PC-9 (cell line): ENCODE measurements around the gene TMEM253. TPM values are rescaled to one million over a fixed set of nuclear protein-coding genes. Genes with fewer than 3 reads are reported as not detected.

Source experiments
- BruUV-seq: library from RNA; stranded (reverse); fragments of 400-500 nt; replicated peaks from 2 replicates; lab custom pipeline; 2021; lab: Mats Ljungman, UMichigan
- CTCF ChIA-PET: fragments of 300-600 bp; sonication (Branson Sonifier 250); formaldehyde crosslinking; loops from one replicate; lab custom pipeline; 2022; ENCODE audit warnings: antibody characterized with exemption; lab: Charles Lee
- POLR2A ChIA-PET: fragments of 300-600 bp; sonication (Branson Sonifier 250); formaldehyde crosslinking; loops from one replicate; lab custom pipeline; 2022; ENCODE audit warnings: antibody characterized with exemption; ENCODE audit not compliant: unreplicated experiment; lab: Charles Lee
- DNase-seq, 2 experiments: peaks; one replicate each; pipeline versions ENCODE4 v3.0.0 to v3.0.0-alpha.2; 2015 to 2022; ENCODE audit warnings: mixed read lengths in 1 of 2
- H2AFZ ChIP-seq: fragments of 200-600 bp; sonication (generic); 2 replicates; pipeline ENCODE4 v1.8.1; 2017; ENCODE audit warnings: antibody characterized with exemption
- H3F3A ChIP-seq: fragments of 200-600 bp; sonication (generic); 2 replicates; pipeline ENCODE4 v1.8.1; 2017; ENCODE audit warnings: antibody characterized with exemption, mild to moderate bottlenecking, low read depth; ENCODE audit not compliant: insufficient read depth
- H3K27ac ChIP-seq: fragments of 200-600 bp; sonication (generic); 2 replicates; pipeline ENCODE4 v1.6.1; 2016; ENCODE audit warnings: mixed run types
- H3K27me3 ChIP-seq: fragments of 200-600 bp; sonication (generic); 2 replicates; pipeline ENCODE4 v1.6.1; 2016; ENCODE audit warnings: low read depth, mixed run types; ENCODE audit not compliant: insufficient read depth
- H3K36me3 ChIP-seq: fragments of 200-600 bp; sonication (generic); 2 replicates; pipeline ENCODE4 v1.6.1; 2016; ENCODE audit warnings: low read depth, mixed run types
- H3K4me1 ChIP-seq: fragments of 200-600 bp; sonication (generic); replicated peaks from 2 replicates; pipeline ENCODE4 v1.6.1; 2016; ENCODE audit warnings: mixed run types; ENCODE audit not compliant: insufficient read depth
- H3K4me2 ChIP-seq: fragments of 200-600 bp; sonication (generic); 2 replicates; pipeline ENCODE4 v1.6.1; 2017; ENCODE audit warnings: mixed run types
- H3K4me3 ChIP-seq: fragments of 200-600 bp; sonication (generic); 2 replicates; pipeline ENCODE4 v1.6.1; 2016; ENCODE audit warnings: mixed run types
- H3K79me2 ChIP-seq: fragments of 200-600 bp; sonication (generic); 2 replicates; pipeline ENCODE4 v1.6.1; 2017; ENCODE audit warnings: low read depth, mixed run types
- H3K9me2 ChIP-seq: fragments of 200-600 bp; sonication (generic); 2 replicates; pipeline ENCODE4 v1.8.1; 2017; ENCODE audit warnings: mild to moderate bottlenecking; ENCODE audit not compliant: insufficient read depth
- H3K9me3 ChIP-seq: fragments of 200-600 bp; sonication (generic); 2 replicates; pipeline ENCODE4 v1.8.1; 2016; ENCODE audit warnings: low read depth; ENCODE audit not compliant: insufficient read depth
- H4K20me1 ChIP-seq: fragments of 200-600 bp; sonication (generic); 2 replicates; pipeline ENCODE4 v1.8.1; 2017; ENCODE audit not compliant: insufficient read depth
- EZH2 ChIP-seq: fragments of 200-600 bp; sonication (generic); IDR thresholded peaks from 2 replicates; pipeline ENCODE4 v1.8.0; 2017; ENCODE audit warnings: antibody characterized with exemption, low read depth
- intact Hi-C: fragments of 100-400 bp; cut with micrococcal nuclease; formaldehyde crosslinking; loops from one replicate; pipeline ENCODE4 v1.10.0; 2022; ENCODE audit not compliant: unreplicated experiment
- total RNA-seq: library from RNA; stranded (reverse); gene quantifications from 2 replicates; pipeline ENCODE4 v1.2.3, GENCODE V29; 2021
- TF ChIP-seq, protein P1 (sequence below): fragments of 200-600 bp; sonication (generic); conservative IDR thresholded peaks from 2 replicates; pipeline ENCODE4 v1.6.1; 2017; ENCODE audit warnings: mixed run types, antibody characterized with exemption, mild to moderate bottlenecking, moderate library complexity

Gene TMEM253
- total RNA-seq, 1 experiment from 2014 or later = 1.4 TPM

DNA sequence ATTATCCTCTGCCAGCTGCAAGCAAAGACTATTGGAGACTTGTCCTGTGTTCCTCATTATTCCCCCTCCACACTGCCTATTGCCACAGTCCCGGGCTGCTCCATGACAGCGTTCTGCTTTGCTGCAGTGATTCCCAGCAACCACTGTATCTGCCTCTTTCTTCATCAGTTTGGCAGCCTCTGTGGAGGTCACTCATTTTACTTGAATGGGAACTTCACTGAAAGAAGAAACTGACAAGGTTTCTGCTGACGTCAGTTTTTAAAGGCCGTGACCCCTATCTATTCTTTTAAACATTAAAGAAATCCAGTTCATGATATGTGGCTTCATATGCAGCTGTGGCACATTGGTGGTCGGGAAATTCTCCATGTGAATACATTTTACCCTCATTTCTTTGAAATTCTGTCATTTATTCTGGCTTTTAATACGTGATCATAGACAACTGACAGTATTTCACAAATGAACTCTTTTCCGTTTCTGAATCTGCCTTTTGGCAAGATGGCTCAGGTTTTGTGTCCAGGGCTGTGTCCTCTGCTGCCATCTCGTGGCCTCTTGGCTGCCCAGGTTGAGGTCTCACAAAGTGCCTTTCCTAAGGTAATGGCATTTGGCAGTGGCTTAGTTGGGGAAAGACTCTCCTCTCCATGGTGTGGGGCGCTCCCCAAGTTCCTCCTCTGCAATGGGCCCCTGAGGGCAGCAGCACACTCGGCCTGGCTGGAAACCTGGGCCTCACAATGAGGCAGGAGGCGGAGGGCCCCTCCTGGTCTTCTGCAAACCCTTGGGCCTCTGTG lies 5.8 kb downstream of the TMEM253 start:
- intact Hi-C loops = loop anchor here (10.0 kb wide), 1 partner anchor 132 kb away; no protein-coding TSS in a partner anchor
- H3K27me3 ChIP-seq = no peaks in the 10 kb centered on the region
- POLR2A ChIA-PET = no interaction called here

DNA sequence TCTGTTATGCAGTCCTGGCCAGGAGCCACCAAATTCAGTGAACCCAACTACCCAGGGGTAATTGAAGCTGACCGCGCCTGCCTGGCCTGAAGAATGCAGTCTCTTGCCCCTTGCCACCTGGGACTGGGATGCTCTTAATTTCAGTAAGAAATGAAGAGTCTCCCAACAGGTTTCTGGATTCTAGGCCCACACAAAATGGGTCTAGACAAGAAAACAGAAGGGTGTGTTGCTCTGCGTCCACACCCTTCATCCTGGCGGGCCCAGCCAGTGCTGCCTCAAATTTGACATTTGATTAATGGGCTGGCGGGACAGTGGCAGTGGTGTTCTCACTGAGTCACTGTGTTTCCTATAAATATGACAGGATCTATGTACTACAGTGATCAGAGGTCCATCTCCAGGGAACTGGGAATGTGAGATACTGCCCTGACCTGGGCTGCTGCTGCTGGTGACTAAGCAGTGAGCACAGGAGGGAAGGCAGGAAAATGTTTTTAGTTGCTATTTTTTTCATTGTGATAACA lies 6.5 kb downstream of the TMEM253 start:
- Histone ChIP-seq H3F3A (peaks cover 11% of the 10 kb centered on the region), H3K27ac (no peak overlapping the region), H2AFZ (no peak overlapping the region), H3K4me3 (no peak overlapping the region), H3K79me2 (no peaks in the 10 kb centered on the region), H4K20me1 (no peaks in the 10 kb centered on the region), H3K4me1 (peaks cover 32% of the 10 kb centered on the region), H3K9me3 (no peaks in the 10 kb centered on the region), H3K4me2 (no peak overlapping the region), H3K9me2 (no peaks in the 10 kb centered on the region), H3K27me3 (no peaks in the 10 kb centered on the region), H3K36me3 (no peaks in the 10 kb centered on the region)
- no peak for TF ChIP-seq EZH2
- TF ChIP-seq, protein P1, sequence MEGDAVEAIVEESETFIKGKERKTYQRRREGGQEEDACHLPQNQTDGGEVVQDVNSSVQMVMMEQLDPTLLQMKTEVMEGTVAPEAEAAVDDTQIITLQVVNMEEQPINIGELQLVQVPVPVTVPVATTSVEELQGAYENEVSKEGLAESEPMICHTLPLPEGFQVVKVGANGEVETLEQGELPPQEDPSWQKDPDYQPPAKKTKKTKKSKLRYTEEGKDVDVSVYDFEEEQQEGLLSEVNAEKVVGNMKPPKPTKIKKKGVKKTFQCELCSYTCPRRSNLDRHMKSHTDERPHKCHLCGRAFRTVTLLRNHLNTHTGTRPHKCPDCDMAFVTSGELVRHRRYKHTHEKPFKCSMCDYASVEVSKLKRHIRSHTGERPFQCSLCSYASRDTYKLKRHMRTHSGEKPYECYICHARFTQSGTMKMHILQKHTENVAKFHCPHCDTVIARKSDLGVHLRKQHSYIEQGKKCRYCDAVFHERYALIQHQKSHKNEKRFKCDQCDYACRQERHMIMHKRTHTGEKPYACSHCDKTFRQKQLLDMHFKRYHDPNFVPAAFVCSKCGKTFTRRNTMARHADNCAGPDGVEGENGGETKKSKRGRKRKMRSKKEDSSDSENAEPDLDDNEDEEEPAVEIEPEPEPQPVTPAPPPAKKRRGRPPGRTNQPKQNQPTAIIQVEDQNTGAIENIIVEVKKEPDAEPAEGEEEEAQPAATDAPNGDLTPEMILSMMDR = no peak
- no TSS peak for BruUV-seq
- POLR2A ChIA-PET = no interaction called here
- intact Hi-C loops = loop anchor here (10.0 kb wide), 1 partner anchor 133 kb away; no protein-coding TSS in a partner anchor
- CTCF ChIA-PET = no interaction called here
- peak; percentile 22 to 43 for DNase-seq

More for the DNA sequence above, 5.8 kb downstream of the TMEM253 start:
- CTCF ChIA-PET = no interaction called here
- H2AFZ ChIP-seq = no peak overlapping the region
- no peaks in the 10 kb centered on the region for H3K9me3 ChIP-seq
- peak; percentile 55 to 71 for DNase-seq
- no peaks in the 10 kb centered on the region for H3K79me2 ChIP-seq
- TF ChIP-seq, protein P1 = peak; percentile 76
- no peak for TF ChIP-seq EZH2
- H3K9me2 ChIP-seq = no peaks in the 10 kb centered on the region
- no peaks in the 10 kb centered on the region for H4K20me1 ChIP-seq
- no TSS peak for BruUV-seq
- H3K4me3 ChIP-seq = no peak overlapping the region
- H3K4me2 ChIP-seq = peak overlapping the region; percentile 37; the same call in 1 of the 2 replicates
- peaks cover 11% of the 10 kb centered on the region for H3F3A ChIP-seq
- H3K36me3 ChIP-seq = no peaks in the 10 kb centered on the region
- H3K4me1 ChIP-seq = peaks cover 39% of the 10 kb centered on the region
- no peak overlapping the region for H3K27ac ChIP-seq

DNA sequence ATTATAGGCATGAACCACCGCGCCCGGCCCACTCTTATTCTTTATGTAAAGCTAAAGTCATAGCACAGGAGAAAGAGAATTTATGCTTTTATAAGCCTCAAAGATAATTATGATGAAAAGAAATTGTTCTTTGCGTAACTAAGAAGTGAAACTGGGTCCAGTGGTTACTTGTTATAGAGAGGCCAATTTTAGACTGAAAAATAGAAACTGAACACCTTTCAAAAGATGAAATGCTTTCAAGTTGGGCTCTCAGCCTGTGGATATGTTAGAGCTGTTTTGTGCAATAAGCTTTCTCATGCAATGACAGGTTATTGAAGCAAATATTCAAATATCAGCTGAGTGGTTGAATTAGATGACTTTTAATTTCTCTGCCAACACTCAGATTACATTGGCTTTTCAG lies 7.9 kb downstream of the TMEM253 start:
- DNase-seq = no peak
- no peaks in the 10 kb centered on the region for H4K20me1 ChIP-seq
- CTCF ChIA-PET = no interaction called here
- no peaks in the 10 kb centered on the region for H3K9me2 ChIP-seq
- POLR2A ChIA-PET = interaction anchor here (0.6 kb wide), 1 partner anchor 61 kb away, joined by 4 read pairs; no protein-coding TSS in a partner anchor
- H3K79me2 ChIP-seq = no peaks in the 10 kb centered on the region
- H2AFZ ChIP-seq = no peak overlapping the region
- H3K4me2 ChIP-seq = no peak overlapping the region
- peaks cover 11% of the 10 kb centered on the region for H3F3A ChIP-seq
- no peaks in the 10 kb centered on the region for H3K36me3 ChIP-seq
- no peak overlapping the region for H3K4me3 ChIP-seq
- intact Hi-C loops = loop anchor here (10.0 kb wide), 1 partner anchor 134 kb away; no protein-coding TSS in a partner anchor
- no TSS peak for BruUV-seq
- no peaks in the 10 kb centered on the region for H3K9me3 ChIP-seq
- H3K27me3 ChIP-seq = no peaks in the 10 kb centered on the region
- H3K27ac ChIP-seq = no peak overlapping the region
- no peak for TF ChIP-seq EZH2
- TF ChIP-seq, protein P1 = no peak
- peaks cover 26% of the 10 kb centered on the region for H3K4me1 ChIP-seq
